ENCODE results near the gene HMG20A.

GRCh38 chr15:77532846-77533245, 112.2 kb downstream of the HMG20A start:
- TF ChIP-seq CTCF (IDR thresholded peaks at IDR 0.05; ENCODE audit: poor library complexity, severe bottlenecking) (no peak), POLR2AphosphoS5 (IDR thresholded peaks at IDR 0.05) (no peak), EZH2 (IDR thresholded peaks at IDR 0.05; ENCODE audit: borderline replicate concordance, insufficient read depth, low read length, poor library complexity, severe bottlenecking) (no peak), EP300 (conservative IDR thresholded peaks at IDR 0.05; ENCODE audit: poor library complexity, severe bottlenecking) (no peak), REST (IDR thresholded peaks at IDR 0.05; ENCODE audit: borderline replicate concordance) (no peak), RAD21 (conservative IDR thresholded peaks at IDR 0.05) (no peak)
